Uterus (tissue), 2 donors: ENCODE results near the gene WNT5B.

Experiments used
- CTCF ChIP-seq, 4 experiments: fragments of 200-600 bp in 2 of 4; fragments of 450-650 bp in 2 of 4; sonication (generic) in 2 of 4; IDR thresholded peaks; one replicate each; pipeline ENCODE4 v1.5.1; 2016 to 2019; ENCODE audit warnings: antibody characterized with exemption in 4 of 4, mild to moderate bottlenecking in 2 of 4, moderate library complexity in 1 of 4
- POLR2A ChIP-seq, 2 donors: fragments of 450-650 bp; IDR thresholded peaks; one replicate each; pipeline ENCODE4 v1.6.1; 2016; ENCODE audit warnings: antibody characterized with exemption in 2 of 2, mild to moderate bottlenecking in 1 of 2, moderate library complexity in 1 of 2

GRCh38 chr12:1603269-1603993 is 25.6 kb upstream of the WNT5B start:
- TF ChIP-seq CTCF (IDR thresholded peaks at IDR 0.05) (no peak), POLR2A (IDR thresholded peaks at IDR 0.05) (no peak)
